T1000 (cell line): ENCODE results near the gene ZBTB24.

Experiments used
- DNase-seq: peaks from one replicate; lab custom pipeline; 2025; ENCODE audit warnings: mixed read lengths; lab: John Stamatoyannopoulos, UW

ZBTB24 gene

DNA sequence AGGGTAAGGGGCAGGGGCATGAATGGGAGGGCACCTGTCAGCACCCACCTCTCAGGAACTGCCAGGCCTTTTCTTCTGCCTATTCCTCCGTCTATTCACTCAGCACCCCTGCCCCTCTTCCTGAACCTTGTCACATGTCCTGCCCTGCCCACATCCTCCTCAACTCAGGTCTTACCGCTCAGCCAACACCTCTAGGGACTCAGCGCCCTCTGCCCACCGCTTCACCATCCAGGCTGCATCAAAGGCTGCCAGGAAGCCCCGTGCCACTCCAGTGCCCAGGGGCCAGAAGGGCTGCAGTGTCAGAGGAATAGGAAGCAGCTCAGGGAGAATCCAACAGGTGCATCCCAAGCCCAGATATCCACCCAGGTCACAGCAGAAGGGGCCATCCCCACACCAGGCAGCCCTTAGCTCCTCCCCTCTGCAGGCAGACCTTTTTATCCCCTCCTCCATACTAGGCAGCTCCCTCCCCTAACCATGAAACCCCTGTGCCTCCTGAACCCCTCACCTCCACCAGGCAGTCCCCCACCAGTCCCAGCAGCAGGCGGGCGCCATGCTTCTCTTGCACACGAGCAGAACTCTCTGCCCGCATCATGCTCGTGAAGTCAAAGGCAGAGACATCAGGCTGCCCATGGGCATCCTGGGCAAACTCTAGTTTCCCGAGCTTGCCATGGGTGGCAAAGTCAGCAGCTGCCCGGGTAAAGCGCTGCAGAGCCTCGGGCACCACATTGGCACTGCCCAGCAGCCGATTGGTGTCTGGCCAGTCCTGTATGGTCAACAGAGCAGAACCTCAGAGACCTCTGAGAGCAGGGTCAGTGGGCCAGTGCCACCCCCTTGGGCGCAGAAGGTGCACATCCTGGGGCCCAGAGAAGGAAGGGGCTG lies 33.0 kb downstream of the ZBTB24 start:
- no peak for DNase-seq

DNA sequence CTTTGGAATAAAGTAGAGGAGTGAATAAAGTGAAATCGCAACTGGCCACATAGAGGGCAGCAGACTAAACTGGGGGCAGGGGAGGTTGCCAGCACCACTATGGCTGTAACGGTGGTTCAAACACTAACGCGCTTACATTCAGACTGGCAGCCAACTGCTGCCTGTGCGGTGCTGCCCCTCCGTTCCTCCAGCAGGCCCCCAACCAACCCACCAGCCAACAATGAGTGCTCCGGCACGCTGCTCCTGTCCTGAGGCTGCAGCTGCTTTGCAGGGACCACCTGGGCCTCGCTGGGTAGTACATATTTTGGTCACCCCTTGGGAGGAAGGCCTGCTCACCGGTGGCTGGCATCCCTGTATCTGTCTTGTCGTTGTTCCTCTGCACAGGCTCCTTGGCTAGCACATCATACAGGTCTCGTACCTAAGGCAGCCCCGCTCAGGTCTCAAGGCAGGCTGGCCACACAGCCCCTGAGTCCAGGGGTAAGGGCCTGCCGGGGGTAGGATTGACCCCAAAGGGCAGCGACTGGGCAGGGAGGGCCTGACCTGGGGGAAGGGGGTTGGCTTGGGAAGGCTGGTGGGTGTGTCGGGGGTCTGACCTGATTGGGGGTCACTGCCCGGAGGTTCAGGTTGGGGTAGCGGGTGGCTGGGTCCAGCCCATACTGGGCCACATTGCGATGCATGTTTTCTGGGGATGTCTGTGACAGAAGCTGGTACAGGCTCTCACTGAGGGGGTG lies 33.8 kb downstream of the ZBTB24 start:
- DNase-seq, result no peak

DNA sequence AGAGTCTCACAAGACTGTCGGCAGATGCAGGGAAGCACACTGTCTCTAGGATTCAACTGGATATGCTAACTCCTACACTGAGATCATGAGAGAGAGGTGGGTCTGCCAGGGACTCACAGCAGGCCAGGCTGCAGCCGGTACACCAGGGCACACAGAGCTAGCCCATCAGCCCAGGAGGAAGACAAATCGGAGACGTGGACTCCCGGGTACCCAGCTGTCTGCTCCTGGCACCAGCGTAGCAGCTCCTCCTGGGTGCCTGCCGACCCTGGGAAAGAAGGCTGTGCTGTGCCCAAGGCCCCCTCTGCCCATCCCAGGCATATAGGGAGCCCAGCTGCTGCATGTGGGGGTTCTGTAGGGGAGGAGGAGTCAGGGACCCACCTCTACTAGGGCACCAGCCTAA lies 34.4 kb downstream of the ZBTB24 start:
- no peak for DNase-seq

DNA sequence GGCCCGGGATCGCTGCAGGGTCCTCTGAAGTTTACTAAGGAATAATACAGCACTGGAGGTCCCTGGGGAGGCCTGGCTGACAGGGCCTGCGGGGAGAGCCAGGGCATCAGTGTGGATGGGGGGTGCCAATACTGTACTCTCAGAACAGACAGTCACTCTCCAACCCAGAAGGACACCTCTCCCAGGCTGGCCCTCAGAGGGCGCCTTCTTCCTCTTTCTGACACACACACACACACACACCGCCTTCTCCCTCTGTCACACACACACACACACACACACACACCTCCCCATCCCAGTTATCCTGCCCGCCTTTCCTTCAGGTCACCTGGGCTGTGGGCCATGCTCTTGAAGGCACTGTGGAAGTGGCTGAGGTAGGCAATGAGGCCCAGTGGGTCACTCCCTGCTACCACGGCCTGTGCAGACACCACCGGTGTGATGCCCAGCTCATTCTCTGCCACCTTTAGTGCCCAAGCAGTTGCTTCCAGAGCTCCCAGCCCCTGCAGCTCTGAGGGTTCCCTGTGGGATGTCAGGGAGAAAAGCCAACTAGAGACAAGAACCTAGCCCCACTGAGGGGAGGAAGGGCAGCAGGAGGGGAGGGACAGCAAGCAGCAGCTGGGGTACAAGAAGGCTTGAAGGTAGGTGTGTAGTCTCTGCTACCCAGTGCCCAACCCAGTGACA lies 35.0 kb downstream of the ZBTB24 start:
- DNase-seq, result no peak

DNA sequence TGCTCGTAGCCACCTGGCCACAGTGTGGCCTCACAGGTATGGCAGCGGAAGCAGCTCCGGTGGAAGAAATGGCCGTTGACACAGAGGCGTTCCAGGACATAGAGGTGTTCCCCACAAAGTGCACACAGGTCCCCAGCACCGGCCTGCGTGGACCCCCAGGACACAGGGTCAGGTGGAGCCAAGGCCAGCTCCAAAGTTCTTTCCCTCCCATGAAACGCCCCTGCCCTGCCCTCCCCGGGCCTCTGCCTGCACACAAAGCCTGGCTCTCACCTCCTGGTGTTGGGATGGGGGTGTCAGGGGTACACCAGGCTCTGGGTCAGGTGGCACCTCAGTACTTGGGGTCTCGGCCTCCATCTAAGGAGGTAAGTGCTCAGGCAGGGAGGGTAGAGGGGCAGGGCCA lies 35.9 kb downstream of the ZBTB24 start:
- no peak for DNase-seq

DNA sequence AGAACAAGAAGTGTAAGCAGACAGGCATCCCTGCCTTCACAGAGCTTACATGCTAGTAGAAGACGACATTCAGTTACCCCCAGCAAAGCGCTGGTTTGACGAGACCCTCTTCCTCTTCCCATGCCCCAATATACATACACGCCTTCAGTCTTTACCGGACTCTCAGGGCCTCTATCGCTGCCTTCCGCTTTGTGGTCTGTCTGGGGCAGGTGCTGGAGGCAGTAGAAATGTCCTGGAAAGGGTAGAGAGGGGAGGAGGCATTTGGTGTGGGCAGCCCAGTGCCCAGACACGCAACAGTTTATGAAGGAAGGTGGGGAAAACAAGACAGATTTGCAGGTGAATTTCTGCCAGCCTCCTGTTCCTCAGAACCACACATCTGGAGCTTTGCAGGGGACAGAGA lies 36.5 kb downstream of the ZBTB24 start:
- no peak for DNase-seq

DNA sequence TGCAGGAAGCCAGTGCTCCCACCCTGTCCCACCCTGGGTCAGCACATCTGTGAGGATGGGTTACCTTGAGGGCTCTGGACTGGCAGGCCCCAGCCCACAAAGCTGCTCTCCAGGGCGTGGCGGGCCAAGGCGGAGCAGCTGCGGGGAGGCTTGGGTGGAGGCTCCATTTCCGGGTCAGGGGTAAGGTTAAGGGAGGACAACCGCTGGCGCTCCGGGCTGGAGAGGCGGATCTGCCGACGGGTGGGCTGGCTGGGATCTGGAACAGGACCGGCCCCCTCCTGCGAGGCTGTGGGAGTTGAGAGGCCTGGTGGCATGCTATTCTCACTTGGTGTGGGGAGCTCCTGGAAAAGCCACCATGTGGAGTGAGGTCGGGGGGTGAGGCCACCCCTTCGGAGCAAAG lies 36.9 kb downstream of the ZBTB24 start:
- no peak for DNase-seq

DNA sequence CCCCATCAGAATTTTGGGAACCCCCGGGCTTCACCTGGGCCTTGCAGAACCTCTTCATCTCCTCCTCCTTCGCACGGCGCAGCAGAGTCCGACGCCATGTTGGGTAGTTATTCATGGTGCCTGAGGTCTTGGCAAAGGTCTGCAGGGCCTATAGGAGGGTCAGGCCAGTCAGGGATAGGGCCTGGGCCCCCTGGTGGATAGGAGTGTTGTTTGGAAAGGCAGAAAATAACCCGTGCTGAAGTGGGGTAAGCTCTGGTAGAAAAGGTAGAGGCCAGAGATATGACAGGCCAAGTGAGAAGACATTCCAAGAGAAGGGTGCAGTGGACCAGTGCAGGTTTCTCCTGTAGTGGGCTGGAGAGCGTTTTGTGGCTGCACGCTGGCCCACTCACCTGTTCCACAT lies 37.6 kb downstream of the ZBTB24 start:
- no peak for DNase-seq

DNA sequence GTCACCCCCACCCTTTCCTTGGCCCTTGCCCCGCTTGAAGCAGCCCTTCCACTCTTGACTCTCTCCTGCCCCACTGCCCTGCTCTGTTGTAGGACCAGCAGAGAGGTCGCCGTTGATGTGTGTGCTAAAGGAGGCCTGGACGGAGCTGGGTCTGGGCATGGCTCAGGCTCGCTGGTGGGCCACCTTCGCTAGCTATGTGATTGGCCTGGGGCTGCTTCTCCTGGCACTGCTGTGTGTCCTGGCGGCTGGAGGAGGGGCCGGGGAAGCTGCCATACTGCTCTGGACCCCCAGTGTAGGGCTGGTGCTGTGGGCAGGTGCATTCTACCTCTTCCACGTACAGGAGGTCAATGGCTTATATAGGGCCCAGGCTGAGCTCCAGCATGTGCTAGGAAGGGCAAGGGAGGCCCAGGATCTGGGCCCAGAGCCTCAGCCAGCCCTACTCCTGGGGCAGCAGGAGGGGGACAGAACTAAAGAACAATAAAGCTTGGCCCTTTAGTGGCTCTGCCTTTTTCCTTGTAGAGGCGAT lies 39.5 kb downstream of the ZBTB24 start:
- DNase-seq, result no peak

DNA sequence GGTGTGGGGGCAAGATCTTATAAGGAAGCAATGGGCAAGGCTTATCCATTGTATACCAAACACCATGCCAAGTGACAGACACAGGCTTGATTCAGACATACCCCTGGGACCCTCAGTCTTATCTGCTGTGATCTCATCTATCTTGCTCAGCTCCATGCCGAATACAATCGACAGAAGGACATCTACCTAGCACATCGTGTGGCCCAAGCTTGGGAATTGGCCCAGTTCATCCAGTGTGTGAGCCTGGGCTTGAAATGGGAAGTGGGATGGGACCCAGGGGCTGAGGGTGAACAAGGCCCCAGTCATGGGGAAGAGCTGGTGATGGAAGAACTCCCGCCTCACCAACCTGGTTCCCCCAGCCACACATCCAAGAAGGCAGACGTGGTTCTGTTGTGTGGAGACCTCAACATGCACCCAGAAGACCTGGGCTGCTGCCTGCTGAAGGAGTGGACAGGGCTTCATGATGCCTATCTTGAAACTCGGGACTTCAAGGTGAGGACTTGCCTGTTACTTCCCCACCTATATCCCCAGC lies 40.6 kb downstream of the ZBTB24 start:
- DNase-seq, result no peak

DNA sequence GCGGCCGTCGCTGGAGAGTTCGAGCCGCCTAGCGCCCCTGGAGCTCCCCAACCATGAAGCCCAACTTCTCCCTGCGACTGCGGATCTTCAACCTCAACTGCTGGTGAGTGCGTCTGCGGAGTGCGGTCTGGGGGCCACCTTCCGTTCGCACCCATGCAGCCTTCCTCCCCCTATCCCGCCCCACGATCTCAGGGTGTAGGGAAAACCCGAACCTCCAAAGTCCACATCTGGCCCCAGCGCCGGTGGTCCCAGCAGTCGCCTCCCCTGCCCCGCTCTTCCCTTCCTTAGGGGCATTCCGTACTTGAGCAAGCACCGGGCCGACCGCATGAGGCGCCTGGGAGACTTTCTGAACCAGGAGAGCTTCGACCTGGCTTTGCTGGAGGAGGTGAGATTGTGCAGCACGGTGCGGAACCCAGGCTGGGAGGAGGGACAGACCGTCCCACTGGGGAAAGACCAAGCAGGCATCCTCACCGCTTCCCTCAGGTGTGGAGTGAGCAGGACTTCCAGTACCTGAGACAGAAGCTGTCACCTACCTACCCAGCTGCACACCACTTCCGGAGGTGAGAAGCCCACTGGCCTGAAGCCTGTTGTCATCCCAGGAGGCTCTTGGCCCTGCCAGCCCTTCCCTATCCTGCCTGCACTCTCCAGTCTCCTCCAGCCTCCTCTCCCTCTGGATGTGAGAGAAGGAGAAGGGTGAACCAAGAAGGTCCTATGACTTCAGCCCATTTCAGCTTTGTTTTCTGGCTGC lies 41.8 kb downstream of the ZBTB24 start:
- no peak for DNase-seq

DNA sequence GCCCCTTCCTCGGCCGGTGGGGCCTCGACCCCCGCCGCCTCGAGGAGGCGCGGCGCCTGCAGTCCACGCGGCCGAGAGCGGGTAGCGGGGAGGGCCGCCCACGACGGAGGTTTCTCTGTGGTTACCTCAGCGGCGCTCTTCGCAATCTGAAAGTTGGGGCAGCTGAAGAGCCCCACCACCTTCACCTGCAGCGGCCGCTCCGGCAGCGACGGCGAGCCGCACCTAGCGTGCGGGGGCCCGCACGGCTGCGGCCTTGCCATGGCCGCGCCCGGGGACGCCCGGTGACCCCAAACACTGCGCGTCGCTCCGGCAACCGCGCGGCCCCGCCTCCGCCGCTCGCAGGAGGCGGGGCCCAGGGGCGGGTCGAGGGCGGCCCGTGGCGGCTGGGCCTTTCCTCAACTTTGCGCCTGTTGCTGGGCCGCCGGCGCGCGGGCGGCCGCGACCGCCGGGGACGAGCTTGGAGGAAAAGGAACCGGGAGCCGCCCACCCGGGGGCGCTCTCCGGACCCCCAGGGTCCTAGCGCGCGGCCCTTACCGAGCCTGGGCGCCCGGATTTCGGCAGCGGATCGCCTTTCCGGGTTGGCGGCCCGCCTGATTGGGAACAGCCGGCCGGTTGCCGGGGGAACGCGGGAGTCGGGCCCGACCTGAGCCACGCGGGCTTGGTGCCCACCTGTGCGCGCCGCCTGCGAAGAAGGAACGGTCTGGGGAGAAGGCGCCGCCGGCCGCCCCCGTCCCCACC lies 42.5 kb downstream of the ZBTB24 start, which contains the start of the genes PPIL6 and SMPD2:
Gene PPIL6, minus strand, starts transcription at position 298 of the 738 bp plus-strand sequence. Its CDS starts 38 bp downstream, at position 260.
Gene SMPD2, plus strand, starts transcription at position 394 of the 738 bp plus-strand sequence. CDS start 398 bp downstream, outside the sequence.
- DNase-seq, result peak; percentile 77

DNA sequence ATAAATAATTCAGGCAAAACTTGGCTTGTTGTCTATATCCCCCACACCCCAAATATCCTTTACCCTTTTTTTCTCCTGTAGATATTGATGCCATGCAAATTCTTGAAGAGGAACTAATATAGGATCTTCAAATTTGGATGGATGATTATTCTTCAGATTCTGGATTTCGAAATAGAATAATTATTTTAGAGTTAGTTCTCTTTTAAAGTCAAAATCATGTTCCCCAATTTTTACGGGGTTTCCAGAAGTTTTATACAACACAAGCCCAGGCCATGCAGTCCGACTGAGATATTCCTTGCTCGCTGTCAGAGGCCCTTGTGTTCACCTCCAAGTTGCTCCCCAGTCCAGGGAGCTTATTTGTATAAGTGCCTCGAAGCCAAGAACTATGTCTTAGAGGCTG lies 47.0 kb downstream of the ZBTB24 start:
- DNase-seq, result no peak

DNA sequence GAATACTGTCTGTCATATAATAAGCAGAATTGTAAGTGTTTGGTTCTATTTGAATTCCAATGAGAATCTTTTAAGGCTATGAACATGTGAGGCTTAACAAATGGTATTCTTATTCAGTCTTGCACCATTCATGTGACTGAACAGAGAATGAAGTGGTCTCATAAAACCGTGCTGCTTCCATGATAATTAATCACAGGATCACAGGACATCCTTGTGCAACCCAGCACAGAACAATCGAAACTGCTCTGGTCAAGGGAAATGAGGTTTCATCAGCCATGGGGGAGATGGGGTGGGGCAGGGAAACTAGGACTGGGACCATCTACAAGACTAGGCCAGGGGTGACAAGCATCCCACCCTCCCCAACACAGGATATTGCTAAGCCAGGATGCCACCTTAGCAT lies 48.6 kb downstream of the ZBTB24 start:
- no peak for DNase-seq

DNA sequence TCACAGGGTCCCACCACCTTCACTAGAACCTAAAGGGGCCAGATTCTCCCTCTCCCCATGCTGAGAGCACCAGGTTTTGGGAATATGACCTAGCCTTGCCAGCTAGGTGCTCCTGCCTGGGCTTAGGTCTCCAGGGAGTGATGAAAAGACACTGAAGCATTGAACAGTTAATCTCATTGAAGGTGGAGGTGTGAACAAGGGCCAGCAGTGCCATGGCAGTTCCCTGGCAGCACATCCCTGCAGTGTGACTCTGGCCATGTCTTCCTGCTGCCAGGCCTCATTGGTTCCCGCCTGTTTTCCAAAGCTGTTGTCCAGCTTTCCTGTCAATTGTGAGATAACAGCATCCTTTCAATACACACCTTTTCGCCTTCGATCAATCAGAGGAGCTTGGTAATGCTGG lies 53.5 kb downstream of the ZBTB24 start:
- no peak for DNase-seq

DNA sequence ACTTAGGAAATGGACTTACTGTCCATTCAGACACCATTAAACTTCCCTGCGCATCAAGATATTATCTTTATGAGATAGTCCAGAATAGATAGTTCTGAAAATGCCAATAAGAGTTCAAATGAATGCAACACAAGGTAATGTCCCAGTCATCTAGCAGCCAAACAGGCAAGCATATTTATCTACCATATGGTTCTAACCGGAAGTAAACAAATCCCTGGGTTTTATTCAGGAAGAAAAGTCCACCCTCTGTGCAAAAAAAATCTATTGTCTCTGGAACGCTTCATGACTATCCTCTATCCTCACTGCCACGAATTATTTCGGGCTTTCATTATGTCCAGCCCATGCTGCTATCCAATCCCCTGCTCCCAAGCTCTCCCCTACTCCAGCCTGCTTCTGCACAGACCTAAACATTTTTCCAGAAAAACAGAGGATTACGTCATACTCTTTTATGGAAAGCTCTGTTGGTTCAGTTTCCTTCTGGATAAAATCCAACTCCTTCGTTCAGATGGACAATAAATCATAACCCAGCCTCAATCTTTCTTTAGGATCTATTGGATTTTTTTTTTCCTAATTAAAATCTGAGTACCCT lies 54.0 kb downstream of the ZBTB24 start:
- DNase-seq, result no peak

DNA sequence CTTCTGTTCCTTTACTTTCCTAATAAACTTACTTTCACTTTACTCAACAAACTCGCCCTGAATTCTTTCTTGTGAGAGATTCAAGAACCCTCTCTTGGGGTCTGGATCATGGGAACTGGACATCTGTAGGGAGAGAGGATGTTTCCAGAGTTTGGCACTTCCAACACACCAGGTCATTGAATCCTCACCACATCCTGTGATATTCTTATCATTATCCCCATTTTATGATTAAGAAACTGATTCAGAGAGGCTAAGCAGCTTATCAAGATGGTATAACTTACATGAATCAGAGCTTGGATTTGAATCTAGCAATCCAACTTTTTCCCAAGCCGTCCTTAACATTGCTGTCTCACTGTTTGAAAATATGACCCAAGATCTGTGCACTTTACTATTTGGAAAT lies 58.1 kb downstream of the ZBTB24 start:
- DNase-seq, result no peak

DNA sequence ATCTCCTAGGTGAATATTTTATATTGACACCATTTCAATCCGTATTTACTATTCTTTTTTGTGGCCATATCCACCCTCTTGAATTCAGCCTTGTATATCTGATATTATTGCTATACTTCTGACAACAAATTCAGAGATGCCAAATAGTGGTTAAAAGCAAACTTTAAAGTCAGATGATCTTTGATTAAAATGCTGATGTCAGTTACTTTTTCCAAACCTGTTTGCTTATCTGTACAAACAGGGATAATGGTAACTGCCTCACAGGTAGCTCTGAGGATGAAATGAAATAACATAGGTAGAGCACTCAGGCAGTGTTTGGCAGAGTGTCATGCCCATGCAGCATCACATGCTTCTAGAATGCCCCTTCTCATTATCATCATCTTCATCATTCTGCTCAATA lies 61.8 kb downstream of the ZBTB24 start:
- no peak for DNase-seq

DNA sequence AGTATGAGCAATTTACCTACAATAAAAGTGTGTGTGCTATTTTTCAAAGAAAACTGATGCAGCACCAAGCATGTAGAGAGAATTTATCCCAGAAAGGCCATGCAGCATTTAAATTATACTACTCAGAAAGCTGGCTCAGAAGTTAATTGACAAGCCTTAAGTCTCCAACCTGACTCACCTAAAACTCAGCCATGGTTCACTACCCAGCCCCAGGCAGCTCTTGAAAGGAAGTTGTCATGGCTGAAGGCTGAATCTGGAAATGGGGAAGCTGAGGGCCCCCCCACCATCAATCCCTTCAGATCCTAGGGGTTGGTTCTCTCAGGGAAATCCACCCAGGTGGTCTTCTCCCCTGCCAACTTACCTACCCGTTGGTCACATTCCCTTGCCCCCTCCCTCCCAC lies 62.3 kb downstream of the ZBTB24 start:
- DNase-seq, result no peak

DNA sequence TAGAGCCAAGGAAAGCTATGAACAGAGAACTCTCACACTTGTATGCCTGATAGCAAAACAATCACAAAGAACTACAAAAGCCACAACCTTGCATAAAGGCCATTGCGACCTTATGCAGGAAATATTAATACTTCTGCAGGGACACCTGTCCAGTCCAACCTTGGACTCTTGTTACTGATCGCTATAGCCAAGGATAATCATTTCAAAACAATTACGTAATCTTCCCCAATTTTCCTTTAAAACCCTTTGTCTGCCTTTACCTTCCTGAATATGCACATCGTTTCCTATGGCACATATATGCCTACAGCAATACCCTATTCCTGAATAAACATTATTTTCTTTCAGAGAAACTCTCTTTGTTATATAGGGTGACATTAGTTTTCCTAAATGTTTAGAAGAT lies 65.4 kb downstream of the ZBTB24 start:
- no peak for DNase-seq
